DMS114 treated with DMSO at 0.1 percent for 48 hours (cell line): ENCODE results near the gene AP5S1.
"Not testable (repeated sequence)": the region's sequence is repeated elsewhere in the genome, so short reads cannot be mapped to it uniquely, and the experiment has no call there.

ENCODE experiments used
- DNase-seq: peaks from one replicate; lab custom pipeline; 2025; ENCODE audit not compliant: unreplicated experiment; lab: John Stamatoyannopoulos, UW

Gene AP5S1

GRCh38 chr20:3811467-3812258 is 8.7 kb upstream of the AP5S1 start:
- DNase-seq: no peak

- DNase-seq: no peak
These were observed 8.1 kb upstream of the AP5S1 start for GRCh38 chr20:3812259-3812681.

GRCh38 chr20:3812975-3813847 is 7.1 kb upstream of the AP5S1 start:
- DNase-seq: no peak

GRCh38 chr20:3813848-3814581 is 6.3 kb upstream of the AP5S1 start:
- DNase-seq: no peak

- no peak for DNase-seq
These were observed 5.3 kb upstream of the AP5S1 start for GRCh38 chr20:3814928-3815495.

- DNase-seq: no peak
These were observed 4.5 kb upstream of the AP5S1 start for GRCh38 chr20:3815703-3816315.

- peak; percentile 65 for DNase-seq
These were observed 1.9 kb upstream of the AP5S1 start for GRCh38 chr20:3818155-3819151.

GRCh38 chr20:3819411-3820047 is 818 bp upstream of the AP5S1 start:
- DNase-seq: no peak

- no peak for DNase-seq
These were observed 767 bp downstream of the AP5S1 start for GRCh38 chr20:3820901-3821727.

GRCh38 chr20:3821996-3822395 is 1.6 kb downstream of the AP5S1 start:
- no peak for DNase-seq

GRCh38 chr20:3823881-3824280 is 3.5 kb downstream of the AP5S1 start:
- DNase-seq: no peak

GRCh38 chr20:3825526-3825925 is 5.2 kb downstream of the AP5S1 start:
- DNase-seq: no peak

GRCh38 chr20:3826420-3826819 is 6.1 kb downstream of the AP5S1 start:
- no peak for DNase-seq

- no peak for DNase-seq
These were observed 8.5 kb downstream of the AP5S1 start for GRCh38 chr20:3828798-3829197.

GRCh38 chr20:3829891-3830290 is 9.5 kb downstream of the AP5S1 start:
- DNase-seq: not testable (repeated sequence)

GRCh38 chr20:3836132-3836531 is 15.8 kb downstream of the AP5S1 start:
- no peak for DNase-seq

- DNase-seq: no peak
These were observed 19.0 kb downstream of the AP5S1 start for GRCh38 chr20:3839328-3839727.

- not testable (repeated sequence) for DNase-seq
These were observed 19.9 kb downstream of the AP5S1 start for GRCh38 chr20:3840201-3840600.
